ENCODE measurements around the gene PSKH1. TPM values are rescaled to one million over a fixed set of nuclear protein-coding genes. Genes with fewer than 3 reads are reported as not detected.
A peak's percentile ranks its signal among the peaks of the same experiment; 100 is the strongest.

PSKH1 gene
- total RNA-seq, 2 donors from 2014 or later = 32.1 to 37.4 TPM

GRCh38 chr16:67940446-67941089, 47.5 kb downstream of the PSKH1 start:
- peaks cover 19% of the 10 kb centered on the region for H3K36me3 ChIP-seq (ENCODE audit: control insufficient read depth, insufficient read depth, low read length)
- WGBS, 2 experiments (ENCODE audit: insufficient coverage in 1 of 2, insufficient read length in 1 of 2) = 93 to 95% methylated on average over 4 to 5 of the region's 5 CpGs
- H3K9ac ChIP-seq (ENCODE audit: extremely low read depth, low read length, poor library complexity, severe bottlenecking) = no peak overlapping the region
- no peaks in the 10 kb centered on the region for H3K9me3 ChIP-seq (ENCODE audit: control insufficient read depth, low read length)
- no peaks in the 10 kb centered on the region for H3K27me3 ChIP-seq (ENCODE audit: control insufficient read depth, insufficient read depth, low read length, poor library complexity, severe bottlenecking)
- H3K4me1 Mint-ChIP-seq = peaks cover 13% of the 10 kb centered on the region
- no peak overlapping the region for H3K27ac ChIP-seq (ENCODE audit: low read depth, low read length)
- H3K27ac Mint-ChIP-seq = no peak overlapping the region
- H3K9me3 Mint-ChIP-seq = no peaks in the 10 kb centered on the region
- no peak overlapping the region for H3K4me3 Mint-ChIP-seq
- H3K4me3 ChIP-seq (ENCODE audit: low read length) = no peak overlapping the region
- peaks cover 10% of the 10 kb centered on the region for H3K4me1 ChIP-seq (ENCODE audit: control insufficient read depth, insufficient read depth, low read length)
- no peak for DNase-seq
- H3K27me3 Mint-ChIP-seq (ENCODE audit: insufficient read depth) = no peaks in the 10 kb centered on the region
- peaks cover 5% of the 10 kb centered on the region for H3K36me3 Mint-ChIP-seq (ENCODE audit: low read depth)
- no peak for TF ChIP-seq CTCF (conservative IDR thresholded peaks at IDR 0.05)

- WGBS, 2 experiments (ENCODE audit: insufficient coverage in 1 of 2, insufficient read length in 1 of 2) = 88 to 91% methylated on average over 4 to 9 of the region's 9 CpGs
- peaks cover 13% of the 10 kb centered on the region for H3K36me3 Mint-ChIP-seq (ENCODE audit: low read depth)
Measured at GRCh38 chr16:67941469-67942199, 48.6 kb downstream of the PSKH1 start.

GRCh38 chr16:67942200-67942509, 49.1 kb downstream of the PSKH1 start:
- Histone ChIP-seq H3K9me3 (ENCODE audit: control insufficient read depth, low read length) (no peaks in the 10 kb centered on the region), H3K27me3 (ENCODE audit: control insufficient read depth, insufficient read depth, low read length, poor library complexity, severe bottlenecking) (no peaks in the 10 kb centered on the region), H3K36me3 (ENCODE audit: control insufficient read depth, insufficient read depth, low read length) (peaks cover 30% of the 10 kb centered on the region), H3K4me3 (ENCODE audit: low read length) (no peak overlapping the region), H3K4me1 (ENCODE audit: control insufficient read depth, insufficient read depth, low read length) (peaks cover 10% of the 10 kb centered on the region), H3K9ac (ENCODE audit: extremely low read depth, low read length, poor library complexity, severe bottlenecking) (no peak overlapping the region), H3K27ac (ENCODE audit: low read depth, low read length) (no peak overlapping the region)
- Mint-ChIP-seq H3K4me1 (peaks cover 8% of the 10 kb centered on the region), H3K27ac (no peak overlapping the region), H3K27me3 (ENCODE audit: insufficient read depth) (no peaks in the 10 kb centered on the region), H3K4me3 (no peak overlapping the region), H3K36me3 (ENCODE audit: low read depth) (peaks cover 13% of the 10 kb centered on the region), H3K9me3 (no peaks in the 10 kb centered on the region)
- TF ChIP-seq CTCF (conservative IDR thresholded peaks at IDR 0.05) = peak; percentile 90
- peak; percentile 90 for DNase-seq
- 78 to 91% methylated on average over 4 to 6 of the region's 6 CpGs for WGBS, 2 experiments (ENCODE audit: insufficient coverage in 1 of 2, insufficient read length in 1 of 2)

More at GRCh38 chr16:67941469-67942199, 48.6 kb downstream of the PSKH1 start:
- no peak for DNase-seq
- Histone ChIP-seq H3K9ac (ENCODE audit: extremely low read depth, low read length, poor library complexity, severe bottlenecking) (no peak overlapping the region), H3K36me3 (ENCODE audit: control insufficient read depth, insufficient read depth, low read length) (peaks cover 26% of the 10 kb centered on the region), H3K4me1 (ENCODE audit: control insufficient read depth, insufficient read depth, low read length) (peaks cover 10% of the 10 kb centered on the region), H3K27ac (ENCODE audit: low read depth, low read length) (peak overlapping the region; percentile 16), H3K27me3 (ENCODE audit: control insufficient read depth, insufficient read depth, low read length, poor library complexity, severe bottlenecking) (no peaks in the 10 kb centered on the region), H3K9me3 (ENCODE audit: control insufficient read depth, low read length) (no peaks in the 10 kb centered on the region), H3K4me3 (ENCODE audit: low read length) (no peak overlapping the region)
- no peak overlapping the region for H3K27ac Mint-ChIP-seq
- peaks cover 13% of the 10 kb centered on the region for H3K4me1 Mint-ChIP-seq
- H3K27me3 Mint-ChIP-seq (ENCODE audit: insufficient read depth) = no peaks in the 10 kb centered on the region
- no peaks in the 10 kb centered on the region for H3K9me3 Mint-ChIP-seq
- TF ChIP-seq CTCF (conservative IDR thresholded peaks at IDR 0.05) = no peak
- H3K4me3 Mint-ChIP-seq = no peak overlapping the region
